Endodermal cell (in vitro differentiated cells): Measurements from ENCODE around the gene MS4A8. TPM values are rescaled to one million over a fixed set of nuclear protein-coding genes. Genes with fewer than 3 reads are reported as not detected.
A peak's percentile ranks its signal among the peaks of the same experiment; 100 is the strongest.

Source experiments
- DNase-seq: peaks from one replicate; pipeline ENCODE4 v3.0.0-alpha.2; 2017
- H3K27ac ChIP-seq: 2 replicates; pipeline ENCODE4 v1.5.1; 2013; ENCODE audit warnings: mild to moderate bottlenecking, low read depth, low read length, moderate library complexity
- H3K27me3 ChIP-seq: 2 replicates; pipeline ENCODE4 v1.6.1; 2013; ENCODE audit warnings: mild to moderate bottlenecking, low read length, moderate library complexity; ENCODE audit not compliant: insufficient read depth, control insufficient read depth, poor library complexity, severe bottlenecking
- H3K36me3 ChIP-seq: 2 replicates; pipeline ENCODE4 v1.7.0; 2013; ENCODE audit warnings: mild to moderate bottlenecking, low read length, moderate library complexity; ENCODE audit not compliant: control insufficient read depth, insufficient read depth
- H3K4me1 ChIP-seq: one replicate; pipeline ENCODE4 v1.7.0; 2013; ENCODE audit warnings: low read length; ENCODE audit not compliant: control insufficient read depth, insufficient read depth
- H3K4me3 ChIP-seq: 2 replicates; pipeline ENCODE4 v1.5.1; 2013; ENCODE audit warnings: mild to moderate bottlenecking, low read length, moderate library complexity
- H3K9ac ChIP-seq: 2 replicates; pipeline ENCODE4 v1.6.1; 2013; ENCODE audit warnings: mild to moderate bottlenecking, low read length, moderate library complexity; ENCODE audit not compliant: poor library complexity, severe bottlenecking; ENCODE audit errors: extremely low read depth
- H3K9me3 ChIP-seq: 2 replicates; pipeline ENCODE4 v1.6.1; 2013; ENCODE audit warnings: mild to moderate bottlenecking, low read length, moderate library complexity; ENCODE audit not compliant: control insufficient read depth
- H3K27ac Mint-ChIP-seq: 2 replicates; pipeline ENCODE4 v1.8.0; 2020; ENCODE audit warnings: mixed read lengths
- H3K27me3 Mint-ChIP-seq: 2 replicates; pipeline ENCODE4 v1.8.0; 2021; ENCODE audit warnings: mild to moderate bottlenecking, mixed read lengths; ENCODE audit not compliant: insufficient read depth
- H3K36me3 Mint-ChIP-seq: 2 replicates; pipeline ENCODE4 v1.8.0; 2020; ENCODE audit warnings: low read depth, mixed read lengths
- H3K4me1 Mint-ChIP-seq: 2 replicates; pipeline ENCODE4 v1.8.0; 2020; ENCODE audit warnings: mixed read lengths
- H3K4me3 Mint-ChIP-seq: 2 replicates; pipeline ENCODE4 v1.8.0; 2020; ENCODE audit warnings: mild to moderate bottlenecking, moderate library complexity, mixed read lengths
- H3K9me3 Mint-ChIP-seq: 2 replicates; pipeline ENCODE4 v1.8.0; 2020; ENCODE audit warnings: mild to moderate bottlenecking, mixed read lengths
- WGBS, 2 experiments: methylation state at CpG; one replicate each; pipeline versions ENCODE4 v1.1.5 to v1.1.7; 2013; ENCODE audit warnings: missing lambda C conversion rate in 2 of 2, mixed read lengths in 1 of 2; ENCODE audit not compliant: insufficient coverage in 1 of 2, insufficient read length in 1 of 2; 5-methylcytosine and 5-hydroxymethylcytosine counted together
- long read RNA-seq, 4 experiments: library from polyadenylated mRNA in 2 of 4; library from RNA in 1 of 4; library from capped mRNA in 1 of 4; stranded (forward) in 3 of 4; unstranded in 1 of 4; transcript quantifications; one replicate each; pipeline ENCODE4 v2.0.0, GENCODE V29; 2020 to 2021; ENCODE audit warnings: inconsistent platforms in 1 of 4
- polyA plus RNA-seq, 2 experiments: library from polyadenylated mRNA; stranded (reverse); fragments of 50-300 nt; gene quantifications; one replicate each; pipeline ENCODE4 v1.2.3, GENCODE V29; 2013
- total RNA-seq, 2 donors: library from RNA; stranded (reverse); fragmentation: NEBNext Ultra II Directional in 1 of 2; extraction: Animal tissue kit (Norgen Biotek cat#: 25700) in 1 of 2; gene quantifications; 2 replicates in 1 of 2; 3 replicates in 1 of 2; pipeline ENCODE4 v1.2.1, GENCODE V29; 2021
- TF ChIP-seq, protein P1 (sequence below): fragments of 200-600 bp; sonication (generic); conservative IDR thresholded peaks from 2 replicates; pipeline ENCODE4 v1.5.0; 2021; ENCODE audit warnings: antibody characterized with exemption, mild to moderate bottlenecking

The MS4A8 gene, protein sequence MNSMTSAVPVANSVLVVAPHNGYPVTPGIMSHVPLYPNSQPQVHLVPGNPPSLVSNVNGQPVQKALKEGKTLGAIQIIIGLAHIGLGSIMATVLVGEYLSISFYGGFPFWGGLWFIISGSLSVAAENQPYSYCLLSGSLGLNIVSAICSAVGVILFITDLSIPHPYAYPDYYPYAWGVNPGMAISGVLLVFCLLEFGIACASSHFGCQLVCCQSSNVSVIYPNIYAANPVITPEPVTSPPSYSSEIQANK
- total RNA-seq, result not detected
- 0.32 TPM for polyA plus RNA-seq (2013, experiment 1 of 2)
- 0.33 TPM for polyA plus RNA-seq (2013, experiment 2 of 2)
- long read RNA-seq, experiment 1, result 0 reads
- long read RNA-seq, experiment 2, result 0 reads
- long read RNA-seq, experiment 3, result 0 reads
- long read RNA-seq, experiment 4, result 0 reads

DNA sequence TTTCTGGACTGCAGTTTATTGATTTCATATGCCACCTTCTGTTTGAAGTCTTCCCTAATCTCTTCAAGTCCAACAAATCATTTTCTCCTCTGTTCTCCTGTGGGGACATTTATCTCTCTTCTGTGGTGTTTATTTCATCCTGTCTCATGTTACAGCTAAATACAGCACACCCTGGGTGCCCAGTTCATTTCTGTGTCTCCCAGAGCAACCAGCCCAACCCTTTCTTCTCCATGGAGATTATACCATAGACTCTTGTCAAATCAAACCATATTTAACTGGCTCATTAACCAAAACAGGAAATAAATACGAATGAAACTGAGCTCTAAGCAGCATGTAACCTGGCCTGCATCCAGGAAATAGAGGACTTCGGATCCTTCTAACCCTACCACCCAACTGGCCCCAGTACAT lies at the start of gene MS4A8:
TSS of gene MS4A8 (plus strand) at position 329 of the 408 bp plus-strand sequence. CDS start 1,249 bp downstream, outside the sequence.
- Mint-ChIP-seq H3K36me3 (no peaks in the 10 kb centered on the region), H3K27me3 (no peaks in the 10 kb centered on the region), H3K9me3 (no peaks in the 10 kb centered on the region), H3K4me3 (no peak within 1 kb of the TSS), H3K4me1 (peaks cover 6% of the 10 kb centered on the region), H3K27ac (no peak within 1 kb of the TSS)
- no peaks in the 10 kb centered on the region for H3K36me3 ChIP-seq
- WGBS, 2 experiments, result 60 to 90% methylated on average over 1 to 2 of the region's 2 CpGs
- H3K9me3 ChIP-seq, result no peaks in the 10 kb centered on the region
- H3K27ac ChIP-seq, result peak within 1 kb of the TSS; percentile 70
- H3K4me3 ChIP-seq, result no peak within 1 kb of the TSS
- no peaks in the 10 kb centered on the region for H3K27me3 ChIP-seq
- H3K4me1 ChIP-seq, result no peaks in the 10 kb centered on the region
- H3K9ac ChIP-seq, result no peak within 1 kb of the TSS
- TF ChIP-seq, protein P1, sequence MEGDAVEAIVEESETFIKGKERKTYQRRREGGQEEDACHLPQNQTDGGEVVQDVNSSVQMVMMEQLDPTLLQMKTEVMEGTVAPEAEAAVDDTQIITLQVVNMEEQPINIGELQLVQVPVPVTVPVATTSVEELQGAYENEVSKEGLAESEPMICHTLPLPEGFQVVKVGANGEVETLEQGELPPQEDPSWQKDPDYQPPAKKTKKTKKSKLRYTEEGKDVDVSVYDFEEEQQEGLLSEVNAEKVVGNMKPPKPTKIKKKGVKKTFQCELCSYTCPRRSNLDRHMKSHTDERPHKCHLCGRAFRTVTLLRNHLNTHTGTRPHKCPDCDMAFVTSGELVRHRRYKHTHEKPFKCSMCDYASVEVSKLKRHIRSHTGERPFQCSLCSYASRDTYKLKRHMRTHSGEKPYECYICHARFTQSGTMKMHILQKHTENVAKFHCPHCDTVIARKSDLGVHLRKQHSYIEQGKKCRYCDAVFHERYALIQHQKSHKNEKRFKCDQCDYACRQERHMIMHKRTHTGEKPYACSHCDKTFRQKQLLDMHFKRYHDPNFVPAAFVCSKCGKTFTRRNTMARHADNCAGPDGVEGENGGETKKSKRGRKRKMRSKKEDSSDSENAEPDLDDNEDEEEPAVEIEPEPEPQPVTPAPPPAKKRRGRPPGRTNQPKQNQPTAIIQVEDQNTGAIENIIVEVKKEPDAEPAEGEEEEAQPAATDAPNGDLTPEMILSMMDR, result no peak
- DNase-seq, result no peak

DNA sequence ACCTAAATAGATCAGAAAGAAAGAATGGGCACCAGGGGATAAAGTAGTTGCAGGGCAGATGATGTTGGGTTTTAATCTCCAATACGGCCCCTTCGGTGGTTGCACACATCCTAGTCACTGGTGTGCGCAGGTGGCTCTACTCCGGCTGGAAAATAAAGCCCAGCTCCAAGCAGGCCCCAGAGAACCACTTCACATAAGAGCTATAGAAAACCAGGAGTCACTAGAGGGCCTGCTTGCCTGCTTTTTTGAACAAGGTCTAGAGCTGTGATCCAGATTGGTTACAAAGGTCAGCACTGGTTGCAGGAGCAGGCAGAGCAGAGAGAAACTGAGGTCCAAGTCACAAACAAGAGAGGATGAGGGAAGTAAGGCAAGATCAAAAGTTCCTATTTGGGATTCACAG lies 41.5 kb upstream of the MS4A8 start:
- Mint-ChIP-seq H3K4me3 (no peak overlapping the region), H3K27ac (no peak overlapping the region), H3K27me3 (no peaks in the 10 kb centered on the region), H3K9me3 (peaks cover under 1% of the 10 kb centered on the region), H3K36me3 (no peaks in the 10 kb centered on the region), H3K4me1 (no peaks in the 10 kb centered on the region)
- Histone ChIP-seq H3K4me1 (no peaks in the 10 kb centered on the region), H3K9me3 (no peaks in the 10 kb centered on the region), H3K36me3 (no peaks in the 10 kb centered on the region), H3K9ac (no peak overlapping the region), H3K4me3 (no peak overlapping the region), H3K27ac (no peak overlapping the region), H3K27me3 (no peaks in the 10 kb centered on the region)
- TF ChIP-seq, protein P1, result peak; percentile 44
- no peak for DNase-seq
- 85 to 94% methylated on average over 4 of the region's 4 CpGs for WGBS, 2 experiments

DNA sequence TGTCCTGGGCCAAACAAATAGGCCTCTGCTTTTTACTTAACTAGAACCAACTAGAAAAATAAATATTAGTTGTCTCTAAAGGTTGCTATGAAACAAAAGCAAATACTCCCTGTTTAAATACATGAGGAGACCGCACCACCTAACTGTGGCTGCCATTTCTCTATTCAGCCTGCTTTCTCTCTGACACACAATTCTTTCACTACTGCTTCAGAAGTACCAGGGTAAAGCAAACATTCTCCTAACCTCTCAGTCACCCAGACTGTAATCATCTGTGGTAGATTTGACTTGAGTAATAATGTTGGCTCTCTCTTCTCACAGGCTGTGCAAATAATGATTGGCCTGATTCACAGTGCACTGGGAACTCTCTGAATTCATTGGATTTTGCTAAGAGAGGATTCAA lies 41.0 kb upstream of the MS4A8 start:
- 89% methylated on average over 1 of the region's 1 CpG; no CpG with 5 or more reads in 1 of the 2 experiments for WGBS, 2 experiments

More for the DNA sequence above, 41.0 kb upstream of the MS4A8 start:
- Histone ChIP-seq H3K4me1 (no peaks in the 10 kb centered on the region), H3K9me3 (no peaks in the 10 kb centered on the region), H3K36me3 (no peaks in the 10 kb centered on the region), H3K4me3 (no peak overlapping the region), H3K27me3 (no peaks in the 10 kb centered on the region), H3K27ac (no peak overlapping the region), H3K9ac (no peak overlapping the region)
- no peaks in the 10 kb centered on the region for H3K36me3 Mint-ChIP-seq
- H3K27ac Mint-ChIP-seq, result no peak overlapping the region
- no peak for DNase-seq
- TF ChIP-seq, protein P1, result no peak
- H3K4me1 Mint-ChIP-seq, result no peaks in the 10 kb centered on the region
- H3K27me3 Mint-ChIP-seq, result no peaks in the 10 kb centered on the region
- no peaks in the 10 kb centered on the region for H3K9me3 Mint-ChIP-seq
- no peak overlapping the region for H3K4me3 Mint-ChIP-seq
